Measurements from ENCODE around the gene GTPBP4. TPM values are rescaled to one million over a fixed set of nuclear protein-coding genes. Genes with fewer than 3 reads are reported as not detected.

The GTPBP4 gene
- total RNA-seq, 1 donor from 2014 or later = 66.3 TPM

GRCh38 chr10:1048349-1048731 lies 60.1 kb downstream of the GTPBP4 start:
- no peak for DNase-seq (ENCODE audit: low spot score in 2 of 2, unreplicated experiment in 2 of 2)
- H3K36me3 Mint-ChIP-seq = peaks cover 11% of the 10 kb centered on the region
- peaks cover 52% of the 10 kb centered on the region for H3K4me1 Mint-ChIP-seq
- H3K4me3 Mint-ChIP-seq = peak overlapping the region; percentile 92
- TF ChIP-seq CTCF (IDR thresholded peaks at IDR 0.05; ENCODE audit: unreplicated experiment) = no peak
- peak overlapping the region; percentile 100 for H3K27ac Mint-ChIP-seq
- H3K9me3 Mint-ChIP-seq = no peaks in the 10 kb centered on the region
- no peaks in the 10 kb centered on the region for H3K27me3 Mint-ChIP-seq (ENCODE audit: low read depth)

- H3K4me1 Mint-ChIP-seq = peaks cover 54% of the 10 kb centered on the region
- peak; percentile 93 to 97 for DNase-seq (ENCODE audit: low spot score in 2 of 2, unreplicated experiment in 2 of 2)
- H3K4me3 Mint-ChIP-seq = peak within 1 kb of the TSS; percentile 92
- H3K9me3 Mint-ChIP-seq = no peaks in the 10 kb centered on the region
- no peaks in the 10 kb centered on the region for H3K27me3 Mint-ChIP-seq (ENCODE audit: low read depth)
- no peak for TF ChIP-seq CTCF (IDR thresholded peaks at IDR 0.05; ENCODE audit: unreplicated experiment)
- H3K36me3 Mint-ChIP-seq = peaks cover 9% of the 10 kb centered on the region
- peak within 1 kb of the TSS; percentile 100 for H3K27ac Mint-ChIP-seq
Measured at GRCh38 chr10:1048732-1049424, 60.6 kb downstream of the GTPBP4 start, which contains the start of gene IDI1. IDI1 (minus strand) TSS chr10:1049119; CDS start chr10:1049003, 116 bp downstream.

GRCh38 chr10:1049425-1049958 lies 61.3 kb downstream of the GTPBP4 start:
- TF ChIP-seq CTCF (IDR thresholded peaks at IDR 0.05; ENCODE audit: unreplicated experiment) = no peak
- H3K9me3 Mint-ChIP-seq = no peaks in the 10 kb centered on the region
- H3K4me3 Mint-ChIP-seq = peak overlapping the region; percentile 92
- no peaks in the 10 kb centered on the region for H3K27me3 Mint-ChIP-seq (ENCODE audit: low read depth)
- H3K4me1 Mint-ChIP-seq = peaks cover 54% of the 10 kb centered on the region
- H3K27ac Mint-ChIP-seq = peak overlapping the region; percentile 100
- peak in 1 of 2 experiments; percentile 65 for DNase-seq (ENCODE audit: low spot score in 2 of 2, unreplicated experiment in 2 of 2)
- H3K36me3 Mint-ChIP-seq = peaks cover 9% of the 10 kb centered on the region

- Mint-ChIP-seq H3K9me3 (no peaks in the 10 kb centered on the region), H3K36me3 (peaks cover 9% of the 10 kb centered on the region), H3K27ac (peak overlapping the region; percentile 100), H3K4me3 (peak overlapping the region; percentile 92), H3K4me1 (peaks cover 55% of the 10 kb centered on the region), H3K27me3 (ENCODE audit: low read depth) (no peaks in the 10 kb centered on the region)
- no peak for DNase-seq (ENCODE audit: low spot score in 2 of 2, unreplicated experiment in 2 of 2)
- TF ChIP-seq CTCF (IDR thresholded peaks at IDR 0.05; ENCODE audit: unreplicated experiment) = no peak
Measured at GRCh38 chr10:1050145-1050544, 61.9 kb downstream of the GTPBP4 start.

- H3K4me3 Mint-ChIP-seq = peak overlapping the region; percentile 92
- no peaks in the 10 kb centered on the region for H3K27me3 Mint-ChIP-seq (ENCODE audit: low read depth)
- peak overlapping the region; percentile 100 for H3K27ac Mint-ChIP-seq
- DNase-seq (ENCODE audit: low spot score in 2 of 2, unreplicated experiment in 2 of 2) = no peak
- no peak for TF ChIP-seq CTCF (IDR thresholded peaks at IDR 0.05; ENCODE audit: unreplicated experiment)
- H3K4me1 Mint-ChIP-seq = peaks cover 56% of the 10 kb centered on the region
- peaks cover 9% of the 10 kb centered on the region for H3K36me3 Mint-ChIP-seq
- H3K9me3 Mint-ChIP-seq = no peaks in the 10 kb centered on the region
Measured at GRCh38 chr10:1050554-1050953, 62.3 kb downstream of the GTPBP4 start.
